Measurements from ENCODE around the gene REG4.

DNA sequence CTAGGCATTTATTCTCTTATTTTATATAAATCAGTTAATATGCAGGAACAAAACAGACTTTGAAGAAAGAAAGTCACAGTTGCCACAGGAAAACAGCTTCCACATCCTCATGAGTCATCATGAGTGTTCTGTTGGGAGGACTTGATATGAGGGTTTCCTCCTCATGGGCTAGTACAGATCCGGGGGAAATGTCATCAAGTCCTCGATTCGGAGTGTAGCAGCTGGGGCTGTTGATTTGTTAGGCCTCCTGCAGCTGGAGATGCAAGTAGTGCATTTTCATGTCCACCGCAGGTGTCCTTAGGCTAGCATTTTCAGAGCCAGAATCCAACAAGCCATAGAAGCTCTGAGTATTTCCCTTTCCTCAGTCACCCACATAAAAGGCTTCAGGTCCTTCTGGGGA, 48.4 kb upstream of the REG4 start:
- TF ChIP-seq GATA3 (IDR thresholded peaks at IDR 0.05; ENCODE audit: low read depth, low read length) (no peak), GATA2 (IDR thresholded peaks at IDR 0.05; ENCODE audit: low read depth, low read length) (no peak)
